ENCODE data around the gene KCNMB1. TPM values are rescaled to one million over a fixed set of nuclear protein-coding genes. Genes with fewer than 3 reads are reported as not detected.

Gene KCNMB1
- total RNA-seq, 1 donor from 2014 or later, result 5.7 TPM

GRCh38 chr5:170327168-170327567, 62.0 kb downstream of the KCNMB1 start:
- intact Hi-C loops (cut with DNase I), result no loop called here
- DNase-seq (ENCODE audit: low spot score), result no peak

Other genes with a start within 250 kb of the KCNMB1 start
- not detected for gene C5orf58, start 156.4 kb downstream of the KCNMB1 start, total RNA-seq
- 6.2 TPM for gene LCP2, start 91.6 kb downstream of the KCNMB1 start, total RNA-seq
- gene KCNIP1, start 114.7 kb upstream of the KCNMB1 start, total RNA-seq, result 0.57 TPM

Data from cardiac septum (tissue), 1 donor.